ENCODE measurements around the gene HINFP.

GRCh38 chr11:119145551-119145950 lies 24.2 kb downstream of the HINFP start:
- TF ChIP-seq CTCF (IDR thresholded peaks at IDR 0.05) = no peak
- no peak for TF ChIP-seq POLR2A (IDR thresholded peaks at IDR 0.05)
